Bronchial epithelial cell (primary cell): ENCODE measurements around the gene ACOX3. TPM values are rescaled to one million over a fixed set of nuclear protein-coding genes. Genes with fewer than 3 reads are reported as not detected.

ENCODE experiments used
- DNase-seq: peaks from one replicate; pipeline ENCODE4 v3.0.0-alpha.2; 2010; ENCODE audit warnings: low read depth
- FAIRE-seq: peaks from 2 replicates; lab custom pipeline; 2011; peaks lifted over from hg19 to GRCh38; lab: Jason Lieb, UNC
- H3K27me3 ChIP-seq: 2 replicates; pipeline ENCODE4 v1.5.1; 2011; ENCODE audit warnings: low read length; ENCODE audit not compliant: control insufficient read depth, insufficient read depth
- H3K36me3 ChIP-seq: 2 replicates; pipeline ENCODE4 v1.5.1; 2011; ENCODE audit warnings: low read length; ENCODE audit not compliant: control insufficient read depth, insufficient read depth
- H3K4me3 ChIP-seq: 2 replicates; pipeline ENCODE4 v1.5.1; 2011; ENCODE audit warnings: mild to moderate bottlenecking, low read depth, low read length, control low read depth
- total RNA-seq: library from RNA; depleted of rRNA; stranded (reverse); fragments of >200 nt; gene quantifications from 2 replicates; pipeline ENCODE4 v1.2.1, GENCODE V29; 2014
- TF ChIP-seq, protein P1 (sequence below): IDR thresholded peaks from 2 replicates; pipeline ENCODE4 v1.5.1; 2011; ENCODE audit warnings: mild to moderate bottlenecking, moderate library complexity, low read length, control low read depth, inconsistent platforms; ENCODE audit not compliant: insufficient read depth, severe bottlenecking

Gene ACOX3
- total RNA-seq, 1 donor from 2014 or later = 12.4 TPM

DNA sequence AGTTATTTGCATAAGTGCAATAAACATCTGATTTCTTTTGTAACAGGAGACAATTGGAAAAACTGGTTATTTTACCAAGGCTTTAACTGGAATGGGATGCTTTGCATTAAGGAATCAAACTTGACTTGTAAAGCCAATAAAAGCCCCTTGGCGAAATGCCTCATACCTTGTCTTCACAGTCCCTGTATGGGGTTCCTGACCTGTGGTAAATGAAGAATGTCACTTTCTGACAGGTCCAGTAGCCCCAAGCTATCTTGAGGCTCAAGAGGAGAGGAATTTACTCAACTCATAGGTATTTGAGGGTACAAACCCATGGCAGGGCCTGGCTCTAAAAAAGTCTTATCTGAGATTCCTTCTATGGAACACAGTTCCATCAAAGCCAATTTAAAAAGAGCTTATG lies 78.0 kb downstream of the ACOX3 start:
- TF ChIP-seq, protein P1, sequence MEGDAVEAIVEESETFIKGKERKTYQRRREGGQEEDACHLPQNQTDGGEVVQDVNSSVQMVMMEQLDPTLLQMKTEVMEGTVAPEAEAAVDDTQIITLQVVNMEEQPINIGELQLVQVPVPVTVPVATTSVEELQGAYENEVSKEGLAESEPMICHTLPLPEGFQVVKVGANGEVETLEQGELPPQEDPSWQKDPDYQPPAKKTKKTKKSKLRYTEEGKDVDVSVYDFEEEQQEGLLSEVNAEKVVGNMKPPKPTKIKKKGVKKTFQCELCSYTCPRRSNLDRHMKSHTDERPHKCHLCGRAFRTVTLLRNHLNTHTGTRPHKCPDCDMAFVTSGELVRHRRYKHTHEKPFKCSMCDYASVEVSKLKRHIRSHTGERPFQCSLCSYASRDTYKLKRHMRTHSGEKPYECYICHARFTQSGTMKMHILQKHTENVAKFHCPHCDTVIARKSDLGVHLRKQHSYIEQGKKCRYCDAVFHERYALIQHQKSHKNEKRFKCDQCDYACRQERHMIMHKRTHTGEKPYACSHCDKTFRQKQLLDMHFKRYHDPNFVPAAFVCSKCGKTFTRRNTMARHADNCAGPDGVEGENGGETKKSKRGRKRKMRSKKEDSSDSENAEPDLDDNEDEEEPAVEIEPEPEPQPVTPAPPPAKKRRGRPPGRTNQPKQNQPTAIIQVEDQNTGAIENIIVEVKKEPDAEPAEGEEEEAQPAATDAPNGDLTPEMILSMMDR = no peak
- DNase-seq (peak; percentile 10), FAIRE-seq (no peak)
- Histone ChIP-seq H3K4me3 (no peak overlapping the region), H3K36me3 (no peaks in the 10 kb centered on the region), H3K27me3 (no peaks in the 10 kb centered on the region)

DNA sequence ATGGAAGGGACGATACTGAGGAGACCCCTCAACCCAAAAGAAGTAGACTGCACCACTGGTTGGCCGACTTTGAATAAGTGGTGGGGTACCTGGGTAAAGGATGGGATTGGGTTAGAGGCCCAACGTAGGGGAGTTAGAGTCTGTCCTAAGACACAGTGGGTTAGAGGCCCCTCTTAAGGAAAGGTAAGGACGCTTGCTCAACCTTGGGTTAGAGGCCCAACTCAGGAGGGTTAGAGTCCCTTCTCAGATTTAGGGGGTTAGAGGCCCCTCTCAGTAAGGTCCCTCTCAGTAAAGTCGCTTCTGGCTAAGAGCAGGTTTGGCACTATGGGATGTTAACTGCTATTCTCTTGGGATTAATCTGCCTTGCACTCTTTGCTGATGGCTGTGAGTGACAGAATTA lies 81.3 kb downstream of the ACOX3 start:
- FAIRE-seq = no peak
- DNase-seq = no peak

DNA sequence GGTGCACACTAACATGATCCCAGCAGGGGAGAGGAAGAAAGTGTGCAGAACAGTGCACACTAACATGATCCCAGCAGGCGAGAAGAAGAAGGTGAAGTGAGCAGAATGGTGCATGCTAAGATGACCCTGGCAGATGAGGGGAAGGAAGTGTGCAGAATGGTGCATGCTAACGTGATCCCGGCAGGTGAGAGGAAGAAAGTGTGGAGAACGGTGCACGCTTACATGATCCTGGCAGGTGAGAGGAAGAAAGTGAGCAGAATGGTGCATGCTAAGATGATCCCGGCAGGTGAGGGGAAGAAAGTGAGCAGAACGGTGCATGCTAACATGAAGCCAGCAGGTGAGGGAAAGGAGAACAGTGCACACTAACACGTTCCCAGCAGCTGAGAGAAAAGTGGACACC lies 83.7 kb downstream of the ACOX3 start:
- FAIRE-seq = peak; percentile 88
- no peak for DNase-seq
- H3K36me3 ChIP-seq = no peaks in the 10 kb centered on the region
- TF ChIP-seq, protein P1 = no peak
- H3K4me3 ChIP-seq = no peak overlapping the region
- H3K27me3 ChIP-seq = no peaks in the 10 kb centered on the region

More for the DNA sequence above, 81.3 kb downstream of the ACOX3 start:
- Histone ChIP-seq H3K27me3 (no peaks in the 10 kb centered on the region), H3K36me3 (no peaks in the 10 kb centered on the region), H3K4me3 (no peak overlapping the region)
- TF ChIP-seq, protein P1 = no peak

DNA sequence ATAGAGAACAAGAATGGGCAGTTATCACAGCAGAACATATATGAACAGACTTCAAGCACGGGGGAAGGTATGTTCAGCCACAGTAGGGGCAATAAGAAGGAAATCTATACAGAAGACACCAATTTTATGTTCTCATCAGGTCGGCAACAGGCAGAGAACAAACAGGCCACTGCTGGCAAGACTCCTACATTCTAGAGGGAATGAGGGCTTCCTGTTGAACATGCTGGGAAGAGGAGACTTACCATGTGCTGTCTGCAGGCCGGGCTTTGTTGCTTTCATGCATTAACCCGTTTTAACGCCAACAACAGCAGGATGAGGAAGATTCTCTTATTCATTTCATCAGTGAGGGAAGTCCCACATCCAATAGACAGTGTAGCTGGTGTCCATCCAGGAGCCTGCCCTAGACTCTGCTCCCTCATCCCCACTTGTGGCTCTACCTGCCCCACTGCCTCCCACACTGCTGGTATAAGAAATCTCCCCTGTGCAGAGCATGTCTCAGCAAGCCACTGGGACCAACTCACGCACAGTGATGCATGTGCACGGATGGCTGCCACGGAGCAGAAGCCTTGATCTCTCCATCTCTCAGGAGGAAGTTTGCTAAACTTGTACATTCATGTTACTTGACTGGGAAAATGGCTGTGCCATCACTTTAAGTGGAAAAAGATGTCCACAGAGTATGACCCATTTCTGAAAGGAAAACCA lies 84.5 kb downstream of the ACOX3 start:
- H3K36me3 ChIP-seq = no peaks in the 10 kb centered on the region
- no peaks in the 10 kb centered on the region for H3K27me3 ChIP-seq
- DNase-seq (peak; percentile 64), FAIRE-seq (peak; percentile 72)
- no peak overlapping the region for H3K4me3 ChIP-seq
- TF ChIP-seq, protein P1 = no peak

DNA sequence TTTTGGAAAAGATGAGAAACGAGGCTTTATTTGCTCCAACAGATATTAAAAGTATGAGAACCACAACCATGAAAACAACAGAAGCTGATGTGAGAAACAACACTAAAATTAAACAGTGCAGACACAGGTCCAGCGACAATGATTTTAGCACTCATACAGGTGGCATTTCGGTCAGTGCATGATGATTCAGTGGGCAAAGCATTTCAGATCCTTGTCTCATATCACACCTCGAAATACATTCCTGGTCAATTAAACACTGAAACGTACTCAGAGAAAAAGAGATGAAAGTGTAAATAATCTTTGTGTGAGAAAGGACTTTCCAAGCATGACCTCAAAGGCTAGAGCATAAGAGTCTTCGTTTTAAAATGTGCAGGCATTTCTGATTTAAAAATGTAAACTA lies 85.2 kb downstream of the ACOX3 start:
- Histone ChIP-seq H3K27me3 (no peaks in the 10 kb centered on the region), H3K4me3 (no peak overlapping the region), H3K36me3 (no peaks in the 10 kb centered on the region)
- DNase-seq (peak; percentile 82), FAIRE-seq (no peak)
- TF ChIP-seq, protein P1 = no peak

DNA sequence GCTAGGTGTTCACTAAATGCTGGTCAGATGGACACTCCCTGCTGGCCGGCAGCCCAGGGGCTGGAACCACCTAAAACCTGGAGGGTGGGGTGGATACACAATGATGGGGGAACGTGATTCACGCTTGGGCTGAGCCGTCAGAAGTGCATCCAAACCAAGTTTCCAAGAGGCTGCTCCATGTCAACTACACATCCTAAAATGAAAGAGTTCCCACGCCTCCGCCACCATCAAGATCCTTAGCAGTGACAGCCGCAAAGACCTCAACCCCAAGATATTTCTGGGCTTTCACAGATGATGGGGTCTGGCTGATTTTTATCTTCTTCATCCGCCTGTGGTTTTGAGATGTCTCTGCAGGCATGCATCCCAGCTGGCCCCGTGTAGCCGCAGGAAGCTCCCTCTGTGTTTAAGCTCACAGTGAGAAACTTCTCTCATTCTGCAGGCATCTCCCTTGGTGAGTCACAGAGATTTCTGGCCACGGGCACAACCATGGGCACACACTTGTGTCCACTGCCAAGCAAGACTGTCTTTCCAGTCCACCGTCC lies 86.5 kb downstream of the ACOX3 start:
- no peaks in the 10 kb centered on the region for H3K36me3 ChIP-seq
- DNase-seq (no peak), FAIRE-seq (peak; percentile 23)
- no peak overlapping the region for H3K4me3 ChIP-seq
- TF ChIP-seq, protein P1 = no peak
- H3K27me3 ChIP-seq = no peaks in the 10 kb centered on the region
